Smooth muscle cell (in vitro differentiated cells): ENCODE data around the gene HMG20B. TPM values are rescaled to one million over a fixed set of nuclear protein-coding genes. Genes with fewer than 3 reads are reported as not detected.

Source experiments
- DNase-seq: peaks from one replicate; lab custom pipeline; 2025; ENCODE audit not compliant: unreplicated experiment; lab: John Stamatoyannopoulos, UW
- H2AFZ ChIP-seq: fragments of 200-600 bp; sonication (generic); 2 replicates; pipeline ENCODE4 v1.6.0; 2016; ENCODE audit warnings: antibody characterized with exemption, low read depth, mild to moderate bottlenecking
- H3F3A ChIP-seq: fragments of 200-600 bp; sonication (generic); 2 replicates; pipeline ENCODE4 v1.6.0; 2017; ENCODE audit warnings: antibody characterized with exemption, low read depth
- H3K27ac ChIP-seq: fragments of 200-600 bp; sonication (generic); 2 replicates; pipeline ENCODE4 v1.5.1; 2016; ENCODE audit warnings: low read depth, mild to moderate bottlenecking
- H3K27me3 ChIP-seq: fragments of 200-600 bp; sonication (generic); 2 replicates; pipeline ENCODE4 v1.6.1; 2016; ENCODE audit warnings: low read depth, mild to moderate bottlenecking
- H3K36me3 ChIP-seq: fragments of 200-600 bp; sonication (generic); 2 replicates; pipeline ENCODE4 v1.5.1; 2016; ENCODE audit warnings: low read depth
- H3K4me1 ChIP-seq: fragments of 200-600 bp; sonication (generic); 2 replicates; pipeline ENCODE4 v1.5.1; 2016; ENCODE audit warnings: low read depth
- H3K4me2 ChIP-seq: fragments of 200-600 bp; sonication (generic); 2 replicates; pipeline ENCODE4 v1.6.0; 2016; ENCODE audit warnings: mild to moderate bottlenecking
- H3K4me3 ChIP-seq: fragments of 200-600 bp; sonication (generic); 2 replicates; pipeline ENCODE4 v1.5.1; 2016; ENCODE audit warnings: mild to moderate bottlenecking
- H3K79me2 ChIP-seq: fragments of 200-600 bp; sonication (generic); 2 replicates; pipeline ENCODE4 v1.6.0; 2016; ENCODE audit warnings: low read depth, mild to moderate bottlenecking
- H3K9ac ChIP-seq: fragments of 200-600 bp; sonication (generic); 2 replicates; pipeline ENCODE4 v1.6.0; 2016; ENCODE audit warnings: low read depth
- H3K9me3 ChIP-seq: fragments of 200-600 bp; sonication (generic); replicated peaks from 2 replicates; pipeline ENCODE4 v1.5.1; 2016; ENCODE audit warnings: low read depth
- H4K20me1 ChIP-seq: fragments of 200-600 bp; sonication (generic); 2 replicates; pipeline ENCODE4 v1.6.0; 2016; ENCODE audit warnings: low read depth
- CTCF ChIP-seq: fragments of 200-600 bp; sonication (generic); IDR thresholded peaks from 2 replicates; pipeline ENCODE4 v1.5.1; 2017; ENCODE audit warnings: borderline replicate concordance, mild to moderate bottlenecking, antibody characterized with exemption; ENCODE audit not compliant: insufficient read depth, poor library complexity, severe bottlenecking
- WGBS: methylation state at CpG from one replicate; pipeline ENCODE4 v1.1.7; 2016; ENCODE audit warnings: low lambda C conversion rate; 5-methylcytosine and 5-hydroxymethylcytosine counted together
- polyA plus RNA-seq: library from polyadenylated mRNA; unstranded; fragments of >200 nt; fragmentation: Nextera tagmentation; extraction: Ambion mirVana; gene quantifications from 2 replicates; pipeline ENCODE4 v1.2.1, GENCODE V29; 2016
- total RNA-seq: library from RNA; depleted of rRNA; stranded (reverse); fragments of >200 nt; gene quantifications from 2 replicates; pipeline ENCODE4 v1.2.3, GENCODE V29; 2014

The HMG20B gene
- total and polyA plus RNA-seq, 2 experiments from 2014 or later = 109 to 120 TPM

DNA sequence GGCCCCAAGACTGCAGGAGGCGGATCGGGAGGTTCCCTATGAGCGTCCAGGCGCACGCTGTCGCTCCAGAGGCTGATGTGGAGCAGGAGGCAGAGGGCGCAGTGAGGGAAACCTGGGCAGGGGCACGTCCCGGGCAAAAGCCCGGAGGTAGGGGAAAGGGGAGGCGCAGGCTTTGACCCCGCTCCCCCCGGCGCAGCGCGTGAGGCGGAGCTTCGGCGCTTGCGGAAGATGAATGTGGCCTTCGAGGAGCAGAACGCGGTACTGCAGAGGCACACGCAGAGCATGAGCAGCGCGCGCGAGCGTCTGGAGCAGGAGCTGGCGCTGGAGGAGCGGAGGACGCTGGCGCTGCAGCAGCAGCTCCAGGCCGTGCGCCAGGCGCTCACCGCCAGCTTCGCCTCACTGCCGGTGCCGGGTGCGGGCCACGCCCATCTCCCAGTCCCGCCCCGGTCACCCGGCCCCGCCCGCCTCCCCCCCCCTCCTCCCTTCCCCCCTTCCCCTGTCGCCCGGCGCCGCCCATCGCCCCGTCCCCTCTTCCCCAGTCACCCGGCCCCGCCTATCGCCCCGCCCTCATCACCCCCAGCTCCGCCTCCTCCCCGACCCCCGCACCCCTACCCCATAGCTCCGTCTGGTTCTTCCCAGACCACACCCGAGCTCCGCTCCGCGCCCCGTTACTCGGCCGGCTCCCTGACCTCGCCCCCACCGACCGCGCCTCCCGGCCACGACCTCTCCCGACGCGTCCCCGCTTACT lies 4.1 kb downstream of the HMG20B start:
- no peak overlapping the region for H3K27ac ChIP-seq
- TF ChIP-seq CTCF = no peak
- H3K4me1 ChIP-seq = peaks cover 14% of the 10 kb centered on the region
- H3K9ac ChIP-seq = no peak overlapping the region
- no peak overlapping the region for H2AFZ ChIP-seq
- H3K4me2 ChIP-seq = peak overlapping the region; percentile 96
- no peaks in the 10 kb centered on the region for H3K9me3 ChIP-seq
- peak; percentile 42 for DNase-seq
- H3K36me3 ChIP-seq = no peaks in the 10 kb centered on the region
- no peaks in the 10 kb centered on the region for H3K27me3 ChIP-seq
- H3K79me2 ChIP-seq = no peaks in the 10 kb centered on the region
- H4K20me1 ChIP-seq = peaks cover 45% of the 10 kb centered on the region
- H3F3A ChIP-seq = peaks cover 38% of the 10 kb centered on the region
- 8% methylated on average over 38 of the region's 78 CpGs for WGBS
- peak overlapping the region; percentile 47 for H3K4me3 ChIP-seq

DNA sequence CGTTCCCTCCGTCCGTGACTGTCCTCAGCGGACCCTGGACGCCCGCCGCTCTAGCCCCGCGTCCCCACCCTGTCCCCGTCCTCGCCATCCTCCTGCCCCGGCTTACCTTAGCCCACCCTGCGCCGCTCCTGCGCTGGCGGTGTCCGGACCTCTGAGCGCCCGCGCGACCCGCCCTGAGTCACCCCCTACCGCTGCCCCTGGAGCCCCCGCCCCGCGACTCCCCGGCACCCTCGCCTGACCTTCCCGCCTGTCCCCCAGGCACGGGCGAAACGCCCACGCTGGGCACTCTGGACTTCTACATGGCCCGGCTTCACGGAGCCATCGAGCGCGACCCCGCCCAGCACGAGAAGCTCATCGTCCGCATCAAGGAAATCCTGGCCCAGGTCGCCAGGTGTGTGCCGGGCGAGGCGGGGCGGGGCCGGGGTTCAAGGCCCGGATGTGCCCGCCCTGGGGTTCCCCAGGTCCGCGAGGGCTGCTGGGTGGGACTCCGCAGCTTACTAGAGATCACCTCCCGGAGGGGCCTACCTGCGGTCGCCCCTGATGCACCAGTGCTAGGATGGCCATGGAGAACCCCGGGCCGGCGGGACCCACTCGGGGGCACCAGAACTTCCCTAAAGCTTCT lies 5.1 kb downstream of the HMG20B start:
- no peaks in the 10 kb centered on the region for H3K9me3 ChIP-seq
- no peak for TF ChIP-seq CTCF
- H3K27ac ChIP-seq = no peak overlapping the region
- H2AFZ ChIP-seq = no peak overlapping the region
- H3K4me2 ChIP-seq = peak overlapping the region; percentile 96
- no peak overlapping the region for H3K9ac ChIP-seq
- no peaks in the 10 kb centered on the region for H3K79me2 ChIP-seq
- peaks cover 38% of the 10 kb centered on the region for H3F3A ChIP-seq
- H3K4me1 ChIP-seq = peaks cover 10% of the 10 kb centered on the region
- no peaks in the 10 kb centered on the region for H3K36me3 ChIP-seq
- peaks cover 45% of the 10 kb centered on the region for H4K20me1 ChIP-seq
- peak overlapping the region; percentile 47 for H3K4me3 ChIP-seq
- 17% methylated on average over 41 of the region's 60 CpGs for WGBS
- no peak for DNase-seq
- no peaks in the 10 kb centered on the region for H3K27me3 ChIP-seq

GRCh38 chr19:3578390-3578789 lies 5.6 kb downstream of the HMG20B start:
- Histone ChIP-seq H3K79me2 (no peaks in the 10 kb centered on the region), H3K9me3 (no peaks in the 10 kb centered on the region), H3K9ac (no peak overlapping the region), H3K27ac (no peak overlapping the region), H4K20me1 (peaks cover 44% of the 10 kb centered on the region), H3K4me1 (peaks cover 10% of the 10 kb centered on the region), H3K4me2 (no peak overlapping the region), H3K36me3 (no peaks in the 10 kb centered on the region), H3K27me3 (no peaks in the 10 kb centered on the region), H3K4me3 (no peak overlapping the region), H3F3A (peaks cover 38% of the 10 kb centered on the region), H2AFZ (no peak overlapping the region)
- no peak for DNase-seq
- no peak for TF ChIP-seq CTCF
- WGBS = 78% methylated on average over 17 of the region's 17 CpGs
